Measurements from ENCODE around the gene ARHGAP26. TPM values are rescaled to one million over a fixed set of nuclear protein-coding genes. Genes with fewer than 3 reads are reported as not detected.

The ARHGAP26 gene
- total RNA-seq, 1 experiment from 2014 or later: 39.8 TPM

GRCh38 chr5:142845402-142845921 is 75.3 kb downstream of the ARHGAP26 start:
- H3K36me3 ChIP-seq (ENCODE audit: insufficient read depth, low read length): no peaks in the 10 kb centered on the region
- H3K27ac ChIP-seq (ENCODE audit: low read length): no peak overlapping the region
- no peak overlapping the region for H2AFZ ChIP-seq (ENCODE audit: low read length)
- H4K20me1 ChIP-seq (ENCODE audit: insufficient read depth, low read depth, low read length): peaks cover 13% of the 10 kb centered on the region
- no peaks in the 10 kb centered on the region for H3K4me1 ChIP-seq (ENCODE audit: low read length)
- no peaks in the 10 kb centered on the region for H3K79me2 ChIP-seq (ENCODE audit: low read length)
- H3K9ac ChIP-seq (ENCODE audit: low read length): no peak overlapping the region
- H3K4me3 ChIP-seq (ENCODE audit: low read length): no peak overlapping the region
- DNase-seq: no peak
- no peaks in the 10 kb centered on the region for H3K27me3 ChIP-seq (ENCODE audit: low read length)
- H3K9me3 ChIP-seq (ENCODE audit: low read length): no peaks in the 10 kb centered on the region
- no peaks in the 10 kb centered on the region for H3K9me2 ChIP-seq (replicated peaks; ENCODE audit: insufficient read depth, low read length)
- H3K4me2 ChIP-seq (ENCODE audit: low read depth, low read length, poor library complexity, severe bottlenecking): no peak overlapping the region

GRCh38 chr5:142845954-142846398 is 75.8 kb downstream of the ARHGAP26 start:
- Histone ChIP-seq H4K20me1 (ENCODE audit: insufficient read depth, low read depth, low read length) (peaks cover 13% of the 10 kb centered on the region), H3K27me3 (ENCODE audit: low read length) (no peaks in the 10 kb centered on the region), H3K79me2 (ENCODE audit: low read length) (no peaks in the 10 kb centered on the region), H2AFZ (ENCODE audit: low read length) (no peak overlapping the region), H3K9me2 (replicated peaks; ENCODE audit: insufficient read depth, low read length) (no peaks in the 10 kb centered on the region), H3K9me3 (ENCODE audit: low read length) (no peaks in the 10 kb centered on the region), H3K27ac (ENCODE audit: low read length) (no peak overlapping the region), H3K4me2 (ENCODE audit: low read depth, low read length, poor library complexity, severe bottlenecking) (no peak overlapping the region), H3K9ac (ENCODE audit: low read length) (no peak overlapping the region), H3K36me3 (ENCODE audit: insufficient read depth, low read length) (no peaks in the 10 kb centered on the region), H3K4me3 (ENCODE audit: low read length) (no peak overlapping the region), H3K4me1 (ENCODE audit: low read length) (no peaks in the 10 kb centered on the region)
- DNase-seq: no peak

- H3K79me2 ChIP-seq (ENCODE audit: low read length): no peaks in the 10 kb centered on the region
- H3K4me1 ChIP-seq (ENCODE audit: low read length): no peaks in the 10 kb centered on the region
- no peaks in the 10 kb centered on the region for H3K9me3 ChIP-seq (ENCODE audit: low read length)
- no peak for DNase-seq
- no peak overlapping the region for H3K4me2 ChIP-seq (ENCODE audit: low read depth, low read length, poor library complexity, severe bottlenecking)
- no peaks in the 10 kb centered on the region for H3K27me3 ChIP-seq (ENCODE audit: low read length)
- H3K4me3 ChIP-seq (ENCODE audit: low read length): no peak overlapping the region
- H3K9ac ChIP-seq (ENCODE audit: low read length): no peak overlapping the region
- H2AFZ ChIP-seq (ENCODE audit: low read length): no peak overlapping the region
- H3K27ac ChIP-seq (ENCODE audit: low read length): no peak overlapping the region
- H4K20me1 ChIP-seq (ENCODE audit: insufficient read depth, low read depth, low read length): peaks cover 13% of the 10 kb centered on the region
- H3K9me2 ChIP-seq (replicated peaks; ENCODE audit: insufficient read depth, low read length): no peaks in the 10 kb centered on the region
- H3K36me3 ChIP-seq (ENCODE audit: insufficient read depth, low read length): no peaks in the 10 kb centered on the region
These were observed 76.2 kb downstream of the ARHGAP26 start for GRCh38 chr5:142846406-142846805.

- peaks cover 9% of the 10 kb centered on the region for H4K20me1 ChIP-seq (ENCODE audit: insufficient read depth, low read depth, low read length)
- no peaks in the 10 kb centered on the region for H3K9me3 ChIP-seq (ENCODE audit: low read length)
- H3K79me2 ChIP-seq (ENCODE audit: low read length): no peaks in the 10 kb centered on the region
- H3K9me2 ChIP-seq (replicated peaks; ENCODE audit: insufficient read depth, low read length): no peaks in the 10 kb centered on the region
- H3K4me1 ChIP-seq (ENCODE audit: low read length): no peaks in the 10 kb centered on the region
- H3K4me2 ChIP-seq (ENCODE audit: low read depth, low read length, poor library complexity, severe bottlenecking): no peak overlapping the region
- H2AFZ ChIP-seq (ENCODE audit: low read length): no peak overlapping the region
- H3K4me3 ChIP-seq (ENCODE audit: low read length): no peak overlapping the region
- H3K9ac ChIP-seq (ENCODE audit: low read length): no peak overlapping the region
- no peak overlapping the region for H3K27ac ChIP-seq (ENCODE audit: low read length)
- DNase-seq: no peak
- no peaks in the 10 kb centered on the region for H3K27me3 ChIP-seq (ENCODE audit: low read length)
- no peaks in the 10 kb centered on the region for H3K36me3 ChIP-seq (ENCODE audit: insufficient read depth, low read length)
These were observed 78.0 kb downstream of the ARHGAP26 start for GRCh38 chr5:142847898-142848790.

- Histone ChIP-seq H3K4me3 (ENCODE audit: low read length) (no peak overlapping the region), H3K9me3 (ENCODE audit: low read length) (no peaks in the 10 kb centered on the region), H3K27ac (ENCODE audit: low read length) (no peak overlapping the region), H3K36me3 (ENCODE audit: insufficient read depth, low read length) (no peaks in the 10 kb centered on the region), H3K4me2 (ENCODE audit: low read depth, low read length, poor library complexity, severe bottlenecking) (no peak overlapping the region), H2AFZ (ENCODE audit: low read length) (no peak overlapping the region), H4K20me1 (ENCODE audit: insufficient read depth, low read depth, low read length) (peaks cover 9% of the 10 kb centered on the region), H3K79me2 (ENCODE audit: low read length) (no peaks in the 10 kb centered on the region), H3K9ac (ENCODE audit: low read length) (no peak overlapping the region), H3K27me3 (ENCODE audit: low read length) (no peaks in the 10 kb centered on the region), H3K9me2 (replicated peaks; ENCODE audit: insufficient read depth, low read length) (no peaks in the 10 kb centered on the region), H3K4me1 (ENCODE audit: low read length) (no peaks in the 10 kb centered on the region)
- no peak for DNase-seq
These were observed 79.3 kb downstream of the ARHGAP26 start for GRCh38 chr5:142849466-142849865.

- Histone ChIP-seq H3K9ac (ENCODE audit: low read length) (no peak overlapping the region), H3K4me3 (ENCODE audit: low read length) (no peak overlapping the region), H3K4me2 (ENCODE audit: low read depth, low read length, poor library complexity, severe bottlenecking) (no peak overlapping the region), H3K4me1 (ENCODE audit: low read length) (no peaks in the 10 kb centered on the region), H2AFZ (ENCODE audit: low read length) (no peak overlapping the region), H4K20me1 (ENCODE audit: insufficient read depth, low read depth, low read length) (peaks cover 9% of the 10 kb centered on the region), H3K9me2 (replicated peaks; ENCODE audit: insufficient read depth, low read length) (no peaks in the 10 kb centered on the region), H3K27me3 (ENCODE audit: low read length) (no peaks in the 10 kb centered on the region), H3K36me3 (ENCODE audit: insufficient read depth, low read length) (no peaks in the 10 kb centered on the region), H3K27ac (ENCODE audit: low read length) (no peak overlapping the region), H3K9me3 (ENCODE audit: low read length) (no peaks in the 10 kb centered on the region), H3K79me2 (ENCODE audit: low read length) (no peaks in the 10 kb centered on the region)
- no peak for DNase-seq
These were observed 79.7 kb downstream of the ARHGAP26 start for GRCh38 chr5:142849880-142850279.

GRCh38 chr5:142851731-142852130 is 81.6 kb downstream of the ARHGAP26 start:
- H3K9me2 ChIP-seq (replicated peaks; ENCODE audit: insufficient read depth, low read length): no peaks in the 10 kb centered on the region
- no peak overlapping the region for H2AFZ ChIP-seq (ENCODE audit: low read length)
- no peaks in the 10 kb centered on the region for H3K4me1 ChIP-seq (ENCODE audit: low read length)
- no peak for DNase-seq
- H3K27ac ChIP-seq (ENCODE audit: low read length): no peak overlapping the region
- H3K4me2 ChIP-seq (ENCODE audit: low read depth, low read length, poor library complexity, severe bottlenecking): no peak overlapping the region
- no peaks in the 10 kb centered on the region for H3K36me3 ChIP-seq (ENCODE audit: insufficient read depth, low read length)
- H3K79me2 ChIP-seq (ENCODE audit: low read length): no peaks in the 10 kb centered on the region
- no peaks in the 10 kb centered on the region for H3K9me3 ChIP-seq (ENCODE audit: low read length)
- H3K27me3 ChIP-seq (ENCODE audit: low read length): no peaks in the 10 kb centered on the region
- peaks cover 10% of the 10 kb centered on the region for H4K20me1 ChIP-seq (ENCODE audit: insufficient read depth, low read depth, low read length)
- H3K4me3 ChIP-seq (ENCODE audit: low read length): no peak overlapping the region
- H3K9ac ChIP-seq (ENCODE audit: low read length): no peak overlapping the region

GRCh38 chr5:142852416-142853198 is 82.4 kb downstream of the ARHGAP26 start:
- no peak overlapping the region for H3K27ac ChIP-seq (ENCODE audit: low read length)
- no peak overlapping the region for H2AFZ ChIP-seq (ENCODE audit: low read length)
- H3K36me3 ChIP-seq (ENCODE audit: insufficient read depth, low read length): no peaks in the 10 kb centered on the region
- H4K20me1 ChIP-seq (ENCODE audit: insufficient read depth, low read depth, low read length): peaks cover 14% of the 10 kb centered on the region
- no peak overlapping the region for H3K9ac ChIP-seq (ENCODE audit: low read length)
- H3K4me3 ChIP-seq (ENCODE audit: low read length): no peak overlapping the region
- H3K9me2 ChIP-seq (replicated peaks; ENCODE audit: insufficient read depth, low read length): no peaks in the 10 kb centered on the region
- no peak overlapping the region for H3K4me2 ChIP-seq (ENCODE audit: low read depth, low read length, poor library complexity, severe bottlenecking)
- no peaks in the 10 kb centered on the region for H3K4me1 ChIP-seq (ENCODE audit: low read length)
- H3K79me2 ChIP-seq (ENCODE audit: low read length): no peaks in the 10 kb centered on the region
- H3K9me3 ChIP-seq (ENCODE audit: low read length): no peaks in the 10 kb centered on the region
- no peak for DNase-seq
- no peaks in the 10 kb centered on the region for H3K27me3 ChIP-seq (ENCODE audit: low read length)

Measured in Karpas-422 (cell line).